KMS-11 (cell line): ENCODE results near the gene MYL4.
"Not testable (repeated sequence)": the region's sequence is repeated elsewhere in the genome, so short reads cannot be mapped to it uniquely, and the experiment has no call there.

Experiments
- H2AFZ ChIP-seq: fragments of 200-600 bp; sonication (generic); 2 replicates; pipeline ENCODE4 v1.6.1; 2016; ENCODE audit warnings: antibody characterized with exemption, mixed run types, low read depth
- H3K27ac ChIP-seq: fragments of 200-600 bp; sonication (generic); 2 replicates; pipeline ENCODE4 v1.6.1; 2016; ENCODE audit warnings: mild to moderate bottlenecking, mixed run types
- H3K27me3 ChIP-seq: fragments of 200-600 bp; sonication (generic); 2 replicates; pipeline ENCODE4 v1.6.1; 2017; ENCODE audit warnings: mild to moderate bottlenecking, low read depth, mixed run types, moderate library complexity; ENCODE audit not compliant: insufficient read depth
- H3K36me3 ChIP-seq: fragments of 200-600 bp; sonication (generic); 2 replicates; pipeline ENCODE4 v1.6.1; 2017; ENCODE audit warnings: mild to moderate bottlenecking, mixed run types; ENCODE audit not compliant: insufficient read depth
- H3K4me1 ChIP-seq: fragments of 200-600 bp; sonication (generic); 2 replicates; pipeline ENCODE4 v1.6.1; 2016; ENCODE audit warnings: mild to moderate bottlenecking, low read depth, mixed run types; ENCODE audit not compliant: poor library complexity, severe bottlenecking
- H3K4me2 ChIP-seq: fragments of 200-600 bp; sonication (generic); 2 replicates; pipeline ENCODE4 v1.7.0; 2016; ENCODE audit warnings: mild to moderate bottlenecking, mixed run types
- H3K4me3 ChIP-seq: fragments of 200-600 bp; sonication (generic); IDR thresholded peaks from 2 replicates; pipeline ENCODE4 v1.6.1; 2017; ENCODE audit warnings: low read depth, low read length, mixed read lengths; ENCODE audit not compliant: insufficient read depth
- H3K79me2 ChIP-seq: fragments of 200-600 bp; sonication (generic); 2 replicates; pipeline ENCODE4 v1.6.1; 2016; ENCODE audit warnings: low read depth, mixed run types; ENCODE audit not compliant: insufficient read depth
- H3K9ac ChIP-seq: fragments of 200-600 bp; sonication (generic); 2 replicates; pipeline ENCODE4 v1.6.1; 2016; ENCODE audit warnings: mild to moderate bottlenecking, mixed run types
- H4K20me1 ChIP-seq: fragments of 200-600 bp; sonication (generic); 2 replicates; pipeline ENCODE4 v1.6.1; 2016; ENCODE audit warnings: mild to moderate bottlenecking, mixed run types; ENCODE audit not compliant: insufficient read depth
- TF ChIP-seq, protein P1 (sequence below): fragments of 200-600 bp; sonication (generic); conservative IDR thresholded peaks from 2 replicates; pipeline ENCODE4 v1.6.1; 2017; ENCODE audit warnings: low read depth, mild to moderate bottlenecking, antibody characterized with exemption, low read length, moderate library complexity, mixed read lengths

The MYL4 gene

DNA sequence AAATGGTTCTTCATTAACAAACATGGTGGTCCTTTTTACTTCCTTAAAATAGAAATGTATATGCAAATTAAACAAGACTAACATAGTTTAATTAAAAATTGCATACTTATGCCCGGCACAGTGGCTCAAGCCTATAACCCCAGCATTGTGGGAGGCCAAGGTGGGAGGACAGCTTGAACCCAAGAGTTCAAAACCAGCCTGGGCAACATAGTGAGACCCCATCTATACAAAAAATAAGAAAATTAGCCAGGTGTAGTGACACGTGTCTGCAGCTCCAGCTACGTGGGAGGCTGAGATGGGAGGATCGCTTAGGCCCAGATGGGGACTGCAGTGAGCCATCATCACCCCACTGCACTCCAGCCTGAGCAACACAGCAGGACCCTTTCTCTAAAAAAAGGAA, 38.4 kb upstream of the MYL4 start:
- H3K4me1 ChIP-seq, result peaks cover 50% of the 10 kb centered on the region
- H2AFZ ChIP-seq, result no peak overlapping the region
- peaks cover 5% of the 10 kb centered on the region; the same call in 1 of the 2 replicates for H3K36me3 ChIP-seq
- TF ChIP-seq, protein P1, sequence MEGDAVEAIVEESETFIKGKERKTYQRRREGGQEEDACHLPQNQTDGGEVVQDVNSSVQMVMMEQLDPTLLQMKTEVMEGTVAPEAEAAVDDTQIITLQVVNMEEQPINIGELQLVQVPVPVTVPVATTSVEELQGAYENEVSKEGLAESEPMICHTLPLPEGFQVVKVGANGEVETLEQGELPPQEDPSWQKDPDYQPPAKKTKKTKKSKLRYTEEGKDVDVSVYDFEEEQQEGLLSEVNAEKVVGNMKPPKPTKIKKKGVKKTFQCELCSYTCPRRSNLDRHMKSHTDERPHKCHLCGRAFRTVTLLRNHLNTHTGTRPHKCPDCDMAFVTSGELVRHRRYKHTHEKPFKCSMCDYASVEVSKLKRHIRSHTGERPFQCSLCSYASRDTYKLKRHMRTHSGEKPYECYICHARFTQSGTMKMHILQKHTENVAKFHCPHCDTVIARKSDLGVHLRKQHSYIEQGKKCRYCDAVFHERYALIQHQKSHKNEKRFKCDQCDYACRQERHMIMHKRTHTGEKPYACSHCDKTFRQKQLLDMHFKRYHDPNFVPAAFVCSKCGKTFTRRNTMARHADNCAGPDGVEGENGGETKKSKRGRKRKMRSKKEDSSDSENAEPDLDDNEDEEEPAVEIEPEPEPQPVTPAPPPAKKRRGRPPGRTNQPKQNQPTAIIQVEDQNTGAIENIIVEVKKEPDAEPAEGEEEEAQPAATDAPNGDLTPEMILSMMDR, result no peak
- H4K20me1 ChIP-seq, result peaks cover 7% of the 10 kb centered on the region; the same call in 1 of the 2 replicates
- H3K79me2 ChIP-seq, result peaks cover 39% of the 10 kb centered on the region
- no peak overlapping the region for H3K27ac ChIP-seq
- H3K4me3 ChIP-seq, result no peak overlapping the region
- no peak overlapping the region for H3K4me2 ChIP-seq
- H3K9ac ChIP-seq, result no peak overlapping the region
- H3K27me3 ChIP-seq, result no peaks in the 10 kb centered on the region

DNA sequence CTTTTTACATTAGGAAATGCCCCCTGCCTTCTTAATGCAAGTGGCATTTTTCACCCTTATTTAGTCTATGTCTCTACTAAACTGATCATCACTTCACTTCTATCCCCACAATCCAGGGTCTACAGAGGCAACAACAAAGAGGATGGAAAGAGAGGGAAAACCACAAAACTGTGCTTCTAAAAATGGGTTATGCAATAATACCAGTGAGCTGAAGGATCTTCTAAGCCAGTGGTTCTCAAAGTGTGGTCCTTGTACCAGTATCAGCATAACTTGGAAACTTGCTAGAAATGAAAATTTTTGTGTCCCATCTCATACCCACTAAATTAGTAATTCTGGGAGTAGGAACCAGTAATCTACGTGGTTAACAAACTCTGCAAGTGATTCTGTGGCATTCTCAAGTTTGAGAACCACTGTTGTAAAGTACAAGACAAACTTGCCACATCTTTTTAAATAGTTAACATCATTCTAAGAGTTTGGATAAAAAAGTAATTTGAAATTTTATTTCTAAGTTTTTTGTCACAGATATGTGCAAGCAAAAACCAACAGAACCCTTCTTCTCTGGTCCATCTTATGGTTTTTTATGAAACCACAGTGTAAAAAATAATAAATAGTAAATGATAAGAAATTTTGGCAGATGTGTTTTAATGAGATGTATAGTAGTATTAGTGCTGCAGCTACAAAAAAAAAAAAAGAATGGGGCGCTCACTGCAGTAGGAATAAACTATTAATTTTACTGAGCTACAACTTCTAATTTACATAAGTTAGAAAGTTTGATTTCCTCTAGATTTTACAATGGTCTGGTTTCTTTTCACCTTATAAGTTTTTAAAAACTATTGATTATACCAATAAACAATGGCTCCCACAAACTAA, 36.2 kb upstream of the MYL4 start:
- Histone ChIP-seq H3K27ac (no peak overlapping the region), H3K36me3 (peaks cover 4% of the 10 kb centered on the region; the same call in 1 of the 2 replicates), H3K27me3 (no peaks in the 10 kb centered on the region), H3K4me1 (peaks cover 43% of the 10 kb centered on the region), H3K4me3 (no peak overlapping the region), H2AFZ (no peak overlapping the region), H3K4me2 (no peak overlapping the region), H3K79me2 (peaks cover 60% of the 10 kb centered on the region), H4K20me1 (peaks cover 11% of the 10 kb centered on the region; the same call in 1 of the 2 replicates), H3K9ac (no peak overlapping the region)
- TF ChIP-seq, protein P1, result no peak

- H3K27ac ChIP-seq, H3K4me3 ChIP-seq, H3K4me2 ChIP-seq, H3K9ac ChIP-seq, H2AFZ ChIP-seq, H3K36me3 ChIP-seq, H3K27me3 ChIP-seq: not testable (repeated sequence)
- peaks cover 44% of the 10 kb centered on the region for H3K4me1 ChIP-seq
- peaks cover 11% of the 10 kb centered on the region; the same call in 1 of the 2 replicates for H4K20me1 ChIP-seq
- peaks cover 76% of the 10 kb centered on the region for H3K79me2 ChIP-seq
Measured at GRCh38 chr17:47174823-47175222, 34.3 kb upstream of the MYL4 start.

- Histone ChIP-seq H3K4me3 (no peak overlapping the region), H2AFZ (no peak overlapping the region), H4K20me1 (peaks cover 11% of the 10 kb centered on the region; the same call in 1 of the 2 replicates), H3K4me2 (no peak overlapping the region), H3K36me3 (peaks cover 6% of the 10 kb centered on the region; the same call in 1 of the 2 replicates), H3K79me2 (peaks cover 78% of the 10 kb centered on the region), H3K27ac (no peak overlapping the region), H3K4me1 (peaks cover 44% of the 10 kb centered on the region), H3K27me3 (no peaks in the 10 kb centered on the region), H3K9ac (no peak overlapping the region)
- TF ChIP-seq, protein P1, result no peak
Measured at GRCh38 chr17:47176389-47176826, 32.7 kb upstream of the MYL4 start.

GRCh38 chr17:47177261-47177660, 31.9 kb upstream of the MYL4 start:
- Histone ChIP-seq H3K79me2 (peaks cover 78% of the 10 kb centered on the region), H3K4me2 (no peak overlapping the region), H4K20me1 (0 out of 2 replicates have a peak, but pooled peaks cover 6% of the 10 kb centered on the region), H3K36me3 (peaks cover 6% of the 10 kb centered on the region; the same call in 1 of the 2 replicates), H3K27me3 (no peaks in the 10 kb centered on the region), H3K4me1 (peaks cover 44% of the 10 kb centered on the region), H3K4me3 (no peak overlapping the region), H2AFZ (no peak overlapping the region), H3K27ac (no peak overlapping the region), H3K9ac (no peak overlapping the region)
- TF ChIP-seq, protein P1, result no peak
